Activated T-cell treated with anti-CD3 and anti-CD28 coated beads, Interleukin-2, amount 50 U/mL, for 1 hour (primary cell): ENCODE results near the gene PRRT1.
"Not testable (repeated sequence)": the region's sequence is repeated elsewhere in the genome, so short reads cannot be mapped to it uniquely, and the experiment has no call there.

Source experiments
- DNase-seq: peaks from one replicate; pipeline ENCODE4 v3.0.0-alpha.2; 2020

Gene PRRT1

DNA sequence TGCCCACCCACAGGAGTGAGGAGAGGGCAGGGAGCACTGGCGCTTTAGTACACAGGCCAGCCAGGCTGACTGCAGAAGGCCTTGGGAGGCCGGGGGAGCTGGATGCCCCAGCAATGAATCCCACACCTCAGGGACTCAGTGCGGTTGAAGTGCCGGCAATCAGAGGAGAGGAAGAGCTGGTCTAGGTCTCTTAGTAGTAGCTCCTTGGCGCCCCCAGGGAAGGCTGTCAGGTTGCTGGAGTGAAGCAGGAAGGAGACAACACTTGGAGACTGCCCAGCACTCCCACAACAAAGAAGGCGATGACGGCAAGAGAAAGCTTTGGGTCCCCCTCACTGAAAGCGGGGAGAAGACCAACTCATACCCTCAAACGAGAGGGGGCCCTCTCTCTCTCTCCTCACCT lies 34.3 kb downstream of the PRRT1 start:
- DNase-seq: no peak

DNA sequence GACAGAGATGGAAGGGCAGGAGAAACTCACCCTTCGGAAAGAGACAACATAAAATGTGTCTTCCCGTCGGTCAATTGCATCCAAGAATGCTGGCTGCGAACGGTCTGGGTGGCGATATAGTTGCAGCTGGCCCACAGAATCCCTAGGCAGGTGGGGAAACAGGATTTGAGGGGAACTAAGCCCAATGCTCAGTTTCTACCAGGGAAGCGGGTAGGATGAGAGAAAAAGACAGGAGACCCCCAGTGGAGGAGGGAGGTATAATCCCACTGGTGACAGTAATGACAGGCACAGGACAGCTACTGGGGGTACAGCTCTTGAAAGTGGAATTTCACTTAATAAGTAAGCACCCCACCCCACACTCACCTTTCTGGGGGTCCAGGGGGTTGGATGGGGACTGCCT lies 35.1 kb downstream of the PRRT1 start:
- no peak for DNase-seq

DNA sequence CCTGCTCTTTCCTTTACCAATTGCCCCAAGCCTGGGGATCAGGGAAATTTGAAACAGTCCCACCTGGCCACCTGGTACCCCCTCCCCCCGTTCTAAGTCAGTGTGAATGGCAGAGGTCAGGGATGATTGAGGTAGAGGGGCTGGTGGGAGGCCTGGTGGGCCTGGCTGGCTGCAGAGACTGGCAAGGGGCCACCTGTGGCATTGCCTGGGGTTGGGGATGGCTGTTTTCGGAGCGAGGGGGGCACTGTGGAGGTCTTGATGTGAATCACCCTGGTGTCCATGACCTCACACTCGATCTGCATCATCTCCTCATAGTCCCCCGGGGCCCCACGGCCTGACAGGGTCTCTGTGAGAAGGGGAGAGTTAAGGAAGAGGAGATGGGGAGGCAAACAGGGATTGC lies 36.1 kb downstream of the PRRT1 start:
- no peak for DNase-seq

DNA sequence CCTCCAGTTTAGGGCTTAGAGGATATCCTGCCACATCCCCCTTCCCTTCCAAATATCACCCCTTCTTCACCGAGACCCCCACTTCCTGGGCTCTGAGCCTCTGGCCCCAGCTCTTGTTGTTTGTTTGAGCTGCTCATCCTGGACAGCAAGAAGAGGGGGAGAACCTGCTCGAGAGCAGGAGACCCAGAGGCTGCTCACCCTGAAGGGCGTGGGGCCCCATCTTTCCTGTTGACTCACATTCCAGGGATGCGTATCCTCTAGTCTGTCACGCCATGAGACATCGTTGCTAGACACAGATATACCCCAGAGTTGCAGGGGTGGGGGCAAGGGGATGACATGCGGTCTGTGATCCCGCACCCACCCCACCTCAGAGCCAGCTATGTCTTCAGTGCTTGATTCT lies 36.9 kb downstream of the PRRT1 start:
- no peak for DNase-seq

DNA sequence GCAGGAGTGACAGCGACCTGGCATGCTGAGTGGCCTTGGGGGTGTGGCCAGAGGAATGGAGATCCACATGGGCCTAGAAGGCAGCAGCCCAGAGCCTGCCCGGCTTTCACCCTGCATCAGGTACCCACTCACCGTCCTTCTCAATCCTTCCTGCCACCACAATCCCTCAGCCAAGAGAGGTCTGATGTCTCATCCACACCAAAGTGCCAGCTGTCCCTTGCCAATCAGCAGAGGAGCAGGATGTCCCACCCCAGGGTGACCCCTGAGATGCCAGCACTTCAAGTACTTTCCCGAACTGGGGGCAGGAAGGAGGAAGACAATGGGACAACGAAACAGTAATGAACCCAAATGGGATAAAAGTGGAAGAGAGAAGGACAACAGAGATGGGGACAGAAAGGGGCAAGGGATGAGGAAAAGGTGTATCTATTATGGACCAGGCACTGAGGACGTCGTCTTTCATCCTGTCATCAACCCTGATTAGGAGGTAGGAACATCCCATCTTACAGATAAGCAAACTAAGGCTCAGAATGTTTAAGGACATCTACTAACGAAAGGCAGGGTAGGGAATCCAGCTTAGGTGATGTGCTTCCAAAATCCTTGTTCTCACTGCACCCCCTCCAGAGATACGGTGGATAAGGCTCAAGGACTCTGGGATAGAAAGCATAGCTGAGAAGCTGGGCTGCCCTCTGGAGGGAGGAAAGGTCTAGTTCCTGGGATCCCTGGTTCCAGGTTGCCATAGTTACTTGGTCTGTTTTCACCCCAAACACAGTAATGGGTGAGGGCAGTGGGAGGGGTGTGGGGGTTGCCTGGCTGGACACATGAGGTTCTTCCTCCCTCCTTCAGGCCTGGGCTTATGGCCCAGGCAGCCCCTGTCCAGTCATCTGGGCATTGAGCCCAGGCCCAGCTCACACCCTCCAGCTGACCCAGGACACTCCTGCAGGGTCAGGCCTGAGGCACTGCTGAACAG lies 38.1 kb downstream of the PRRT1 start:
- no peak for DNase-seq

DNA sequence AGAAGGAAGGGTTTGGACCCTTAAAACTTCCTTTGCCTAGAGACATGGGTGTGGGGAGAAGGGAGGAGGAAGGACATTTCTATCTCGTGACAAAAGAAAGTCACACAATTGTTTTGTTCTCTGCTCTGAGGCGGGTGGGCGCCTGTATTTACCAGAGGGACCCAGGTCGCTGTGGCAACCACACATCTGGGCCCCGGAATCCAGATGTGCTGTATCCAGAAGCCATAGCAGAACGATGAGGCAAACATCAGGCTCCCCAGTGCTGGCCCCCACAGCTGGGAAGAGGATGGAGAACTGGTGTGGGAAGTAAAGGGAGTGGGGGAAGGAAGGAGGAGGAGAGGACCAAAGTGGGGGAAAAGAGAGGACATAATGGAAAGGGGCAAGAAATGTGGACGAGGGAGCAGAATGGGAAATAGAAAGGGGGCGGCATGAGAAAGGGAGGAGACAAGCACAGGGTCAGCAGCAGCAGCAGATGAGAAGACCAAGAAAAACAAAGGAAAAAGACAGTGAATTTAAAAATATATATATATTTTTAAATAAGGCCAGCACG lies 39.2 kb downstream of the PRRT1 start:
- no peak for DNase-seq

- DNase-seq: no peak
Measured at GRCh38 chr6:32111424-32112066, 40.2 kb downstream of the PRRT1 start.

- no peak for DNase-seq
Measured at GRCh38 chr6:32110632-32111031, 41.1 kb downstream of the PRRT1 start.

DNA sequence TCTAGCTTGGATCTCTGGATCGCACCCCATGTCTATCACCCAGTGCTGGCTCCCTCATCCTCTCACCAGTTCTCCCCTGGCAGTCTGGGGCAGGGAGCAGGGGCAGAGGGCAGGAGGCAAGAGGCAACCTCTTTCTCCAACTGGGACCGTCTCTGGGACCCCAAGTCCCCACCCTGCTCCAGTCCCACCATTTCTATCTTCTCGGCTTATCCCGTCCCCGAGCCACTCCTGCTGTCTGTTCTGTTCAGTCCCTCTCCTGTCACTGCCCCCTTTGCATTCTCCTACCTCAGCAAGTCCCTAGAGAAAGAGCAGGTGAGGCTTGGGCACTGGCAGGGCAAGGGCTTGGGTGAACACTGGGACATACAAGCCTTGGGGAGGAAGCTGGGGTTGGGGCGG lies 42.0 kb downstream of the PRRT1 start:
- no peak for DNase-seq

DNA sequence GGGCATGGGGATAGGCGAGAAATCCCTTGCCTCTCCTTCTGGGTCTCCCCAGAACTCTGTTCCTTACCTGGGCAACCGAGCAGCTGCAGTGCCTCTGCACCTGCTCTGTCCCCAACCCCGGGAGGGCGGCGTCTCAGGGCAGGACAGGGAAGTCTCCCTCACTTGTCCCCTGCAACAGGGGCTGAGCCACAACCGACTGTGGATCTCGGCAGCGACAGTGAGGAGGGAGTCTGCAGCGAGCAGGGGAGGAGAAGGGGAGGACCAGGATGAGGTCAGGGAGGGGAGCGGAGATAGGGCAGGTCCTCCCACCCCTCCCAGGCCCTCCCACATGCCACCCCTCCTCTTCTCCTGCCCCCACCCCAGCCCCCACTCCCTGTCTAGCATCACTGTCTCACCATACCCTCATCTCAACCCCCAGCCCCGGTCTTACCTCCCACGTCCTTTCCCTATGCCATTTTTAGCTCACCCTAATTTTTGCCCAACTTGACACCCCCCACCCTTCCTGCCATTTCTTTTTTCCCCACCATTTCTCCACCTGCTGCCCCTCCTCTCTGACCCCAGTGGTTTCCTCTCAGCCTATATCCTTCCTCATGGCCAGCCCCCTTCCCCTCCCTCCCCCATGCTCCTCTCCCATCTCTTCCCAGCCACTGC lies 42.5 kb downstream of the PRRT1 start, which contains the start of gene TNXB:
Gene TNXB, minus strand, starts transcription at position 225 of the 651 bp plus-strand sequence. CDS start 11,140 bp downstream, outside the sequence.
- DNase-seq: no peak

GRCh38 chr6:32108727-32109113 lies 43.0 kb downstream of the PRRT1 start:
- DNase-seq: no peak

DNA sequence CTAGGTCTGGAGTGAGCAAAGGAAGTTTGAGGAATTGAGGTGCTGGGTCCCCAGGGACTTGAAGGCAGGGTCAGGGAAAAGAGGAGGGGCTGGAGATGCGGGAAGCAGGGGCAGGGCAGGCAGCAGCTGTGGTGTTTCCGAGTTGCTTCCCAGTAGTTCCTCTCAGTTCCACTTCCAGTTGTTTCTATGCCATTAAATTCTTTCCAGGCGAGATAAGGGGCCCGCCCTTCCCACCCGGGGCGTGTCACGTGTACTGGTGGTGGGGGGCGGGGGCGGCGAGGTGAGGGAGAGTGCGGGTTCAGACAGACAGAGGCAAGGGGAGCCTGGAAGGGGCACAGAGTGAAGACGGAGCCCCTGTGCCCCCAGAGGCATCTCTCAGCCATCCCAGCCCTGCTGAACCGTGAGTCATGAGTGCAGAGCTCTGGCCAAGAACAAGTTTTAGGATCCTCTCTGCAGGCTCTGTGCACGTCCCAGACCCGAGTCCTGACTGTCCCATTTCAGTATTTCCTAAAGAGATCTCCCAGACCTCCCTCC lies 43.6 kb downstream of the PRRT1 start:
- no peak for DNase-seq

GRCh38 chr6:32107406-32107805 lies 44.3 kb downstream of the PRRT1 start:
- no peak for DNase-seq

GRCh38 chr6:32105433-32105832 lies 46.3 kb downstream of the PRRT1 start:
- DNase-seq: no peak

- DNase-seq: no peak
Measured at GRCh38 chr6:32102255-32102654, 49.5 kb downstream of the PRRT1 start.

GRCh38 chr6:32100251-32100650 lies 51.5 kb downstream of the PRRT1 start:
- not testable (repeated sequence) for DNase-seq
